GM20431 (cell line): Measurements from ENCODE around the gene KIF20A.
"Not testable (repeated sequence)": the region's sequence is repeated elsewhere in the genome, so short reads cannot be mapped to it uniquely, and the experiment has no call there.

Experiments used
- in situ Hi-C: fragments of 300-500 bp; cut with MseI, MboI; formaldehyde crosslinking; loops from one replicate; pipeline ENCODE4 v1.15.0; 2020; ENCODE audit warnings: low sequenced_read_pairs; ENCODE audit not compliant: unreplicated experiment

Gene KIF20A

GRCh38 chr5:138178516-138179276, at the start of gene KIF20A, which contains the start of gene BRD8:
KIF20A (plus strand) TSS chr5:138179112; CDS start chr5:138179681, 569 bp downstream.
BRD8 (minus strand) TSS chr5:138178630; CDS start chr5:138178614, 16 bp downstream.
- in situ Hi-C loops, result no loop called here

- in situ Hi-C loops, result no loop called here
Observed at GRCh38 chr5:138129347-138129746, 49.6 kb upstream of the KIF20A start.

GRCh38 chr5:138132543-138132942, 46.4 kb upstream of the KIF20A start:
- in situ Hi-C loops, result loop anchor here (10.0 kb wide), 1 partner anchor 58 kb away; no protein-coding TSS in a partner anchor

GRCh38 chr5:138138949-138139780, 39.7 kb upstream of the KIF20A start, which contains the start of gene NME5:
NME5 (minus strand) TSS chr5:138139428; CDS start chr5:138138780, 648 bp downstream.
- in situ Hi-C loops, result loop anchor here (10.0 kb wide), 1 partner anchor 64 kb away; no protein-coding TSS in a partner anchor

GRCh38 chr5:138139781-138140090, 39.2 kb upstream of the KIF20A start:
- in situ Hi-C loops, result loop anchor here (10.0 kb wide), 1 partner anchor 65 kb away; no protein-coding TSS in a partner anchor

GRCh38 chr5:138140268-138140667, 38.6 kb upstream of the KIF20A start:
- in situ Hi-C loops, result no loop called here

- in situ Hi-C loops, result no loop called here
Observed at GRCh38 chr5:138141734-138142133, 37.2 kb upstream of the KIF20A start.

- in situ Hi-C loops, result not testable (repeated sequence)
Observed at GRCh38 chr5:138143578-138143977, 35.3 kb upstream of the KIF20A start.

- in situ Hi-C loops, result no loop called here
Observed at GRCh38 chr5:138148811-138149210, 30.1 kb upstream of the KIF20A start.

GRCh38 chr5:138149530-138149929, 29.4 kb upstream of the KIF20A start:
- in situ Hi-C loops, result no loop called here

GRCh38 chr5:138155977-138156376, 22.9 kb upstream of the KIF20A start:
- in situ Hi-C loops, result not testable (repeated sequence)

GRCh38 chr5:138157626-138158025, 21.3 kb upstream of the KIF20A start:
- in situ Hi-C loops, result no loop called here

GRCh38 chr5:138159666-138160065, 19.2 kb upstream of the KIF20A start:
- in situ Hi-C loops, result no loop called here

GRCh38 chr5:138160706-138161105, 18.2 kb upstream of the KIF20A start:
- in situ Hi-C loops, result no loop called here

GRCh38 chr5:138163721-138164120, 15.2 kb upstream of the KIF20A start:
- in situ Hi-C loops, result no loop called here

- in situ Hi-C loops, result no loop called here
Observed at GRCh38 chr5:138169124-138169523, 9.8 kb upstream of the KIF20A start.

GRCh38 chr5:138170299-138170698, 8.6 kb upstream of the KIF20A start:
- in situ Hi-C loops, result no loop called here

GRCh38 chr5:138177941-138178515, 884 bp upstream of the KIF20A start:
- in situ Hi-C loops, result no loop called here

GRCh38 chr5:138179277-138179857, 455 bp downstream of the KIF20A start:
- in situ Hi-C loops, result no loop called here

- in situ Hi-C loops, result no loop called here
Observed at GRCh38 chr5:138180183-138180782, 1.4 kb downstream of the KIF20A start.
